NCI-H1436 treated with DMSO at 0.1 percent for 48 hours (cell line): ENCODE results near the gene FGF12.

Experiments
- DNase-seq: peaks from one replicate; lab custom pipeline; 2025; lab: John Stamatoyannopoulos, UW

Gene FGF12

GRCh38 chr3:192092388-192093005 is 634.8 kb downstream of the FGF12 start:
- no peak for DNase-seq

GRCh38 chr3:192091831-192092230 is 635.5 kb downstream of the FGF12 start:
- no peak for DNase-seq

- DNase-seq: no peak
These were observed 636.8 kb downstream of the FGF12 start for GRCh38 chr3:192090586-192090985.
